Central memory CD8-positive, alpha-beta T cell (primary cell): ENCODE measurements around the gene PRKCB.

Experiments
- ATAC-seq: fragments of 150-1000 bp; cut with Tn5 transposase; replicated peaks from 2 replicates; pipeline ENCODE4 v1.10.0; 2022; ENCODE audit warnings: mild to moderate bottlenecking, moderate FRiP score, moderate number of reproducible peaks; ENCODE audit not compliant: poor library complexity, severe bottlenecking; ENCODE audit errors: extremely low read depth
- DNase-seq, 2 donors: peaks; one replicate each; pipeline ENCODE4 v3.0.0; 2021; ENCODE audit warnings: low spot score in 2 of 2
- H3K27ac Mint-ChIP-seq: one replicate; pipeline ENCODE4 v1.8.0; 2022; ENCODE audit warnings: low read depth, mild to moderate bottlenecking, moderate library complexity, mixed read lengths
- H3K27me3 Mint-ChIP-seq: one replicate; pipeline ENCODE4 v1.8.0; 2022; ENCODE audit warnings: mixed read lengths
- H3K36me3 Mint-ChIP-seq: one replicate; pipeline ENCODE4 v1.8.0; 2022; ENCODE audit warnings: mild to moderate bottlenecking, moderate library complexity, mixed read lengths; ENCODE audit not compliant: insufficient read depth
- H3K4me1 Mint-ChIP-seq: one replicate; pipeline ENCODE4 v1.8.0; 2022; ENCODE audit warnings: mixed read lengths
- H3K4me3 Mint-ChIP-seq: one replicate; pipeline ENCODE4 v1.8.0; 2022; ENCODE audit warnings: mild to moderate bottlenecking, moderate library complexity, mixed read lengths
- H3K9me3 Mint-ChIP-seq: one replicate; pipeline ENCODE4 v1.8.0; 2022; ENCODE audit warnings: mixed read lengths

Gene PRKCB

GRCh38 chr16:24049113-24049512 is 213.3 kb downstream of the PRKCB start:
- Mint-ChIP-seq H3K27ac (peak overlapping the region; percentile 60), H3K36me3 (peaks cover 18% of the 10 kb centered on the region), H3K4me3 (peak overlapping the region; percentile 25), H3K27me3 (no peaks in the 10 kb centered on the region), H3K9me3 (no peaks in the 10 kb centered on the region), H3K4me1 (peaks cover 51% of the 10 kb centered on the region)
- no peak for DNase-seq
- peak; percentile 19 for ATAC-seq

GRCh38 chr16:24051125-24051524 is 215.3 kb downstream of the PRKCB start:
- no peak for DNase-seq
- peaks cover 14% of the 10 kb centered on the region for H3K36me3 Mint-ChIP-seq
- no peaks in the 10 kb centered on the region for H3K27me3 Mint-ChIP-seq
- H3K4me3 Mint-ChIP-seq = no peak overlapping the region
- no peak for ATAC-seq
- no peaks in the 10 kb centered on the region for H3K9me3 Mint-ChIP-seq
- peaks cover 54% of the 10 kb centered on the region for H3K4me1 Mint-ChIP-seq
- peak overlapping the region; percentile 16 for H3K27ac Mint-ChIP-seq

- Mint-ChIP-seq H3K36me3 (peaks cover 13% of the 10 kb centered on the region), H3K27me3 (no peaks in the 10 kb centered on the region), H3K9me3 (no peaks in the 10 kb centered on the region), H3K27ac (no peak overlapping the region), H3K4me3 (no peak overlapping the region), H3K4me1 (peaks cover 61% of the 10 kb centered on the region)
- no peak for DNase-seq
- ATAC-seq = no peak
Observed at GRCh38 chr16:24052329-24053098, 216.7 kb downstream of the PRKCB start.

- Mint-ChIP-seq H3K36me3 (peaks cover 16% of the 10 kb centered on the region), H3K4me3 (no peak overlapping the region), H3K27ac (no peak overlapping the region), H3K9me3 (no peaks in the 10 kb centered on the region), H3K27me3 (no peaks in the 10 kb centered on the region), H3K4me1 (peaks cover 61% of the 10 kb centered on the region)
- ATAC-seq (no peak), DNase-seq (no peak)
Observed at GRCh38 chr16:24053099-24053946, 217.5 kb downstream of the PRKCB start.

GRCh38 chr16:24054741-24055491 is 219.1 kb downstream of the PRKCB start:
- Mint-ChIP-seq H3K27me3 (no peaks in the 10 kb centered on the region), H3K27ac (no peak overlapping the region), H3K36me3 (peaks cover 12% of the 10 kb centered on the region)

GRCh38 chr16:24062270-24062817 is 226.6 kb downstream of the PRKCB start:
- H3K27me3 Mint-ChIP-seq = no peaks in the 10 kb centered on the region
- ATAC-seq = no peak
- H3K9me3 Mint-ChIP-seq = no peaks in the 10 kb centered on the region
- DNase-seq = no peak
- H3K4me1 Mint-ChIP-seq = peaks cover 32% of the 10 kb centered on the region
- no peak overlapping the region for H3K27ac Mint-ChIP-seq
- no peak overlapping the region for H3K4me3 Mint-ChIP-seq
- H3K36me3 Mint-ChIP-seq = peaks cover 18% of the 10 kb centered on the region

More at GRCh38 chr16:24054741-24055491, 219.1 kb downstream of the PRKCB start:
- H3K4me1 Mint-ChIP-seq = peaks cover 58% of the 10 kb centered on the region
- no peak overlapping the region for H3K4me3 Mint-ChIP-seq
- no peaks in the 10 kb centered on the region for H3K9me3 Mint-ChIP-seq
- ATAC-seq (no peak), DNase-seq (no peak)

GRCh38 chr16:24069036-24069590 is 233.3 kb downstream of the PRKCB start:
- DNase-seq (no peak), ATAC-seq (no peak)
- H3K4me1 Mint-ChIP-seq = peaks cover 53% of the 10 kb centered on the region
- H3K27me3 Mint-ChIP-seq = no peaks in the 10 kb centered on the region
- H3K36me3 Mint-ChIP-seq = peaks cover 16% of the 10 kb centered on the region
- H3K27ac Mint-ChIP-seq = no peak overlapping the region
- H3K4me3 Mint-ChIP-seq = no peak overlapping the region
- H3K9me3 Mint-ChIP-seq = no peaks in the 10 kb centered on the region

- H3K4me1 Mint-ChIP-seq = peaks cover 62% of the 10 kb centered on the region
- peak; percentile 58 for ATAC-seq
- no peak overlapping the region for H3K4me3 Mint-ChIP-seq
- H3K36me3 Mint-ChIP-seq = peaks cover 17% of the 10 kb centered on the region
- DNase-seq = no peak
- no peaks in the 10 kb centered on the region for H3K9me3 Mint-ChIP-seq
- H3K27ac Mint-ChIP-seq = no peak overlapping the region
- no peaks in the 10 kb centered on the region for H3K27me3 Mint-ChIP-seq
Observed at GRCh38 chr16:24070851-24071250, 235.1 kb downstream of the PRKCB start.

GRCh38 chr16:24071666-24072360 is 236.0 kb downstream of the PRKCB start:
- Mint-ChIP-seq H3K27ac (peak overlapping the region; percentile 92), H3K36me3 (peaks cover 16% of the 10 kb centered on the region), H3K27me3 (no peaks in the 10 kb centered on the region), H3K4me3 (no peak overlapping the region), H3K9me3 (no peaks in the 10 kb centered on the region), H3K4me1 (peaks cover 68% of the 10 kb centered on the region)
- DNase-seq (no peak), ATAC-seq (no peak)

- Mint-ChIP-seq H3K27ac (no peak overlapping the region), H3K36me3 (peaks cover 18% of the 10 kb centered on the region)
Observed at GRCh38 chr16:24073321-24073720, 237.5 kb downstream of the PRKCB start.

GRCh38 chr16:24074574-24074973 is 238.8 kb downstream of the PRKCB start:
- DNase-seq = no peak
- Mint-ChIP-seq H3K9me3 (no peaks in the 10 kb centered on the region), H3K4me3 (no peak overlapping the region), H3K27ac (no peak overlapping the region), H3K36me3 (peaks cover 13% of the 10 kb centered on the region), H3K4me1 (peaks cover 80% of the 10 kb centered on the region), H3K27me3 (no peaks in the 10 kb centered on the region)
- no peak for ATAC-seq

More at GRCh38 chr16:24073321-24073720, 237.5 kb downstream of the PRKCB start:
- Mint-ChIP-seq H3K9me3 (no peaks in the 10 kb centered on the region), H3K4me1 (peaks cover 76% of the 10 kb centered on the region), H3K4me3 (no peak overlapping the region), H3K27me3 (no peaks in the 10 kb centered on the region)
- ATAC-seq = no peak
- no peak for DNase-seq
